Measurements from ENCODE around the gene LEMD1.
A peak's percentile ranks its signal among the peaks of the same experiment; 100 is the strongest.

LEMD1 gene

DNA sequence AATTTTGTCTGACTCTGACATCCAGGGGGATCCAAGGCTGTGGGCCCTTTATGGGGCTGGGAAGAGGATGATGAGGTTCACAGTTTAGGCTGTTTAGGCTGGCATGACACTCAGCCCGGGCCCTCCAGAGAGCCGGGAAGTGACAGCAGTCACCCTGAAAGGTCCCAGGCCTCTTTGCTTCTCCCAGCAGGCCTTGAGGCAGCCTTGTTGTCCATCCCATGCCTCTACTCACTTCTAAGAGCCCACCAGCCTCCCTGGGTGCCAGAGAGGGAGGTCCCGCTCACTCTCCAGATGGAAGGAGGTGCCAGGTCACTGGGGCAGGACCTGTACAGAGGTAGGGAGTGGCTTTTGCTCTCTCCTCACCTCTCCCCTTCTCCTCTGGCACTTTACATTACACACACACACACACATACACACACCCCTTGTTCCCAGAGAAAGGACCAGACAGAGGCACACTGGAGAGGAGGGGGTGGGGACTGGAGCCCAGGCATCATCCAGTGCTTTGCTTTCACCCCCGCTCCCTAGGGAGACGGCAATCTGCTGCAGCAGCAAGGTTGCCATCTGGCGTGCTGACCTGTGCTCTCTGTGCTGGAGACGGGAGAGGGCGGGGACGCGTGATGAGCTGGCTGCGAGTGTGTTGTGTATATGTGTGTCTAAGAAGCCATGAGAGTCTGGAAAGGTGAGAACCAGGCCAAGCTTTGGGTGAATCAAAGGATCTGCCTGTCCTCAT, 69.7 kb downstream of the LEMD1 start:
- DNase-seq = peak; percentile 71

DNA sequence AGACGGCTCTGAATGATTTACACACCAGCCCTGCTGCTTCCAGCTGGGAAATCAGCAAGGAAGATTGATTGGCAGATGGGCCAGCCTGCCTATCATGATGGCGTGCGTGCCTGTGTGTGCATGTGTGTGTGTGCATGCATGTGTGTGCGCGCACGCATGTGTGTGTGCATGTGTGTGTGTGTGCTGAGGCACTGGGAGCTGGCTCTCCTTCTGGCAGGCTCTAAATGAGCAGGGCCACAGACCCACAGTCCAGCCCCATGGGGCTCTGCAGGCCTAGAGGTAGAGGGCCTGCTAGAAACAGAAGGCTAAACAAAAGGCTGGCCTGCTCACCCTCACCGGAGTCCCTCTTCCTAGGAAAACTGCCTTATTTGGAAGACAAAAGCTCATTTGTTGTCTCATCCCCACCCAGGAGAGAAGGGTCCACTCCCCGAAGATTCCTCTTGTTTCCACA, 71.1 kb downstream of the LEMD1 start:
- DNase-seq = no peak

DNA sequence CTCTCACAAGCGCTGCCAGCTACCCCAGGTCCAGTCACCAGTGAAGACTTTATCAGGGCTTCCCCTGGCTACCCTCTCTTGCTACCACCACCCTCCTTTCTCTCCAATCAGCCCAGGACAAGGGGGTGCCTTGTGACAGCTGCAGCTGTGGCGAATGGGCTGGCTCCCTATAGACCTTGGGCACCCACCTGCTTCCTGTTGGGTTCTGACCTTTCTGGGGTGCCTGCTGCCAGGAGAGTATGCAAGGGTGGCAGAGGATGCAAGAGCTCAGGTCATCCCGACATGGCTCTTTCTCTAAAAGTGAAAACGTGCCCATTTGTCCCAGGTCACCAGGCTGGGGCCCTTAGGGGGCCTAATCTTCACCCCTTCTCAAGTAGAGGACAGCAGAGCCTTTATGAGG, 71.7 kb downstream of the LEMD1 start:
- no peak for DNase-seq

DNA sequence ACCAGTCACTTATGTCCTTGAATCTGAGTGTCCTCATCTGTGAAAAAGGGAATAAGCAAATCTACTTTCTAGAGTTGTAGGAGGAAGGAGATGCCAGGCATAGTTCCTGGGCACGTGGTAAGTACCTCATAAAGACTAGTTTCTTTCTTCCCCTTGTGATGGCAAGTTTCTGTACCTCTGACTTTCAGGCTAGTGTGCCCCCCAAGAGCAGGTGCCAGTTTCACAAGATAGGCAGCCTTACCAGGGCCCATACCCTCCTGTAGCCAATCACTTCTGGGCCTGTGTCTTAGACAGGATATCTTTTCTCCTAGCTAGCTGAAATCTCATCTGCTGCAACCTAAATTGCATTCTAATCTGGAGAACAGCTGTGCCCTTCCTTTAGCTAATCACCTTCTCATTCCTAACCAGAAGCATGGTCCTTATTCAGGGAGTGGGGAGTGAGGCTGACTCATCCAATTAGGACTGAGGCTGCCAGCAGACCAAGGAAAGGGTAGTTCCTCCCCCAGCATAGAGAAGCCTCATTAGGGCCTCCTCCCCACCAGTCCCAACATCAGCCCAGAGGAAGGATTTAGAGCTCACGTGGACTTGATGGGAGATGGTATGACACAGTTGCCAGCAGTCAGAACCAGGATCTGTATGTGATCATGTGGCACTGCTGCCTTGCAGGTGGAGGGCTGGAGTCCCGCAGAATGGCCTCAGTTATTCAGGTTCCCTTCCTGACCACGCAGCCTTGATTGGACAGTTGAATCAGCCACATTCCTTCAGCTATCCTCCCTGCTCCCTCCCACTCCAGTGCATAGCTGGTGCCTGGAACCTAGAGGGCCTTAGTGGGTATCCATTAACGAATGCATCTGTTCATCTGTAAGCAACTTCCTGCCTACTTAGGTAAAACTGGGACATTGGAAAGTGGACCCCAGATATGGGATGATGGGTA, 73.0 kb downstream of the LEMD1 start:
- DNase-seq = no peak

DNA sequence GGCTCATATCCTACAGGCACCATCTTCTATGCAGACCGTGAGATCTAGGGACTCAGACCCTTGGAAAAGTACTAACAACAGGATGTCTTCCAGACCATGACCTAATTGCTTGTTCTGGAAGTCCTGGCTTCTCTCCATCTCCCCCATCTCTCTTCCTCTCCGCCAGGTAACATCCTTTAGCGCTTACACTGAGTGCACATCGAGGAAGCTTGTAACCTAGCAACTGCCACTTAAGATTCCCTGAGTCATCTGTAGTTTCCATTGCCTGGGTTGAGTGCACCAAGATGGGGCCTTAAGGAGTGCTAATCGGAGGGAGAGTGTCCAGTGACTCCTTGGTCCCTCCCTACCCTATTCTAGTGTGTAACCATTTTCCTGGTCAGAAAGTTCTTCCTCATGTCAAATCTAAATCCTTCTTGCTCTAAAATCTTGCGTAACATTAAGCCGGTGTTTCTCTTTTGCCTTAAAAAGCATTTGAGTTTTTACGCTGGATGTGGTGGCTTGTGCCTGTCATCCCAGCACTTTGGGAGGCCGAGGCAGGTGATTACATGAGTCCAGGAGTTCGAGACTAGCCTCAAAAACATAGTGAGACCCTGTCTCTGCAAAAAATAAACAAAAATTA, 74.8 kb downstream of the LEMD1 start:
- no peak for DNase-seq

DNA sequence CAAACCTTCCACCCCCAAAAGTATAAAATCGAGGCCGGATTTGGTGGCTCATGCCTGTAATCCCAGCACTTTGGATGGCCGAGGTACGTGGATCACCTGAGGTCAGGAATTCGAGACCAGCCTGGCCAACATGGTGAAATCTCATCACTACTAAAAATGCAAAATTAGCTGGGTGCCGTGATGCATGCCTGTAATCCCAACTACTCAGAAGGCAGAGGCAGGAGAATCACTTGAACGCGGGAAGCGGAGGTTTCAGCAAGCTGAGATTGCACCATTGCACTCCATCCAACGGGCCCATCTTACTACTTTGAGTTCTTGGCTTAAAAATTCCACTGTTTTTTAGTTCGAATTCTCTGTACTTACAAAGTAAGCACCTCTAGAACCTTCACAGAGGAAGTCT, 76.1 kb downstream of the LEMD1 start:
- no peak for DNase-seq

DNA sequence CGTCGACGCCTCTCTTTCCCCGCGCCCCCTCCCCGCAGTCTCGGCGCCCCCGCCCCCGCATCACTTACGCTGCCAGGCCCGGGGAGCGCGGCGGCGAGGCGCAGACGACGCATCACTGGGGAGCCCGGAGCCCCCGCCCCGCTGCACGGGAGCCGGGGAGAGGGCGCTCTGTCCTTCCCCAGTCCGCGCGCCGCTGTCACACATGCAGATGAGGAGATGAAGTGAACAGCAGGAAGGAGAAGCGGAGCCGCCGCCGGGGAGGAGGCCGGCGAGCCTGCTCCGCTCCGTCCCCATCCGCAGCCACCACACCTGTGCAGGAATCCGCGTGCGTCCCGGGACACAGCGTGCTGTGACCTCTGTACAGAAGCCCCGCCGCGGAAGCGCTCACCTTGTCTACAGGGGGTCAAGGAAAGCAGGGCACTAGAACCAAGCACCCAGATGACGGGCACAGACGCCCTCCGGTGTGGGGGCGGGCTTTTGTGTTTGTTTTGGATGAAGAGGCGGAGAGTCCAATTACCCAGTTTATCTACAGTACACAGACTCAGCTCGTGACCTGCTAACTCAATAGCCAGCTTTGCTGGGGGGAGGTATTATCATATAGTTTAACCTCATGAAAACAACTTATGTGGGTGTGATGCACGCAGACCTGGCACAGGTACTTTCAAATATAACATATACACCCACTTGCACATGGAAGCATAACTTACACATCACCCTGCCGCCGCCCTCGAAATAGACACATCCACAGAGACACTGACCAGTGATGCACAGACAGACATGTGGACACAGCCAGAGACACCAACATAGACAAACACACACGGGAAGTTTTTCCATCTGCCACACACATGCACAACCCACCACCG, 77.6 kb downstream of the LEMD1 start:
- peak; percentile 19 for DNase-seq

DNA sequence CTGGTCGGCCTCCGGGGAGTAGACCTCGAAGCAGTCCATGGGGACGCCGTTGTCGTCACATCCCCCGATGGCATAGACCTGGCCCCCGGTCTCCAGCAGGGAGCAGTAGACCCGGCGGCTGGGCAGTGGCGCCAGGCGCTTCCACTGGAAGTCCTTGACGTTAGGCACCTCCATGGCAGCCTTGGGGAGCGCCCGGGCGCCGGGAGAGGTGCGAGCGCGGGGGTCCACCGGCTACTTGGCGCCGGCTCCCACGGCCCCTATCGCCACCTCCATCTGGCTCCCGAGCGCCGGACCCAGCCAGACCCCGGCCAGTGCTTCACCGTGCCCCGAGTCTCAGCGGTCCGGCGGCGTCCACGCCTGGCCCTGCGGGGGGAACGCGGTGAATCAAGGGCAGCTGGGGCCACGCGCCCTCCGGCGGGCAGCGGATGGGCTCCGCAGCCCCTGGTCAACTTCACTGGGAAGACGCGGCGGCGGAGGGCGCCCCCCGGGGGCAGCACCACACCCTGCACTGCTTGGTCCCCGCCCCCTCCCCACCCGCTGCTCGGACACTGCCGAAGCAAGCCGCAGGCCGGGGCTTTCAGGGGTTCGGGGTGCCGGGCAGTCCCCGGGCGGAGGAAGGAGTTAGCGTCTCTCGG, 78.3 kb downstream of the LEMD1 start:
- no peak for DNase-seq

DNA sequence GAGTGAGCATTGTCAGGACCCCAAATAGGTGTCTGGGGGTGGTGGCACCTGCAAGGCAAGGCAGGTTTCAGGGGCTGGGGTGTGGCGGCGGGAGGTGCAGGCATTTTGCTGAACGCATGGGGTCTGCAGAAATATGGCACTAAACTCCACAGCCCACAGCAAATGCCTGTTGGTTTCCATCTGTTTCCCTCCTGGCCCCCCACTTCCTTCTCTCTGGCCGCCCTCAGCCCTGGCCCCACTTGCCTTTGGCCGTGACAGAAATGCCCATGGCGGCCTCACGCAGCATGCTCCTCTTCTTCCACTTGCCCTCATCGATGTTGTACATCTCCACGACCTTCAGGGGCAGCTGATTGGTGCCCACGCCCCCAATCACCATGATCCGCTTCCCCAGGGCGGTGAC, 78.9 kb downstream of the LEMD1 start:
- no peak for DNase-seq

DNA sequence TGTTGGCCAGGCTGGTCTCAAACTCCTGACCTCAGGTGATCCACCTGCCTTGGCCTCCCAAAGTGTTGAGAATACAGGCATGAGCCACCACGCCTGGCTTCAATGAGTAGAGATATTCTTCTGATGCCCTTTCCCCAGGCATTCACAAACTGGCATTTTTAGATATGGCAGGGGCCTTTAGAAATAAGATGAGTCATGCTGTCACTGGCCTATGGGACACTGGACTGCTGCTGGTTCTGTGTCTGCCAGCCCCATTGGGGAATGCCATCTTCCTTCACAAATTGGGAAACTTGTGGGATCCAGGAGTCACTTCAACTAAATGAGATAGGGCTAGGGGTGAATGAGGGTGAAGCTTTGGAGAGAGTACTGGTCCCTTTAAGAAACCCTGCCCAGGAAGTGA, 81.2 kb downstream of the LEMD1 start:
- DNase-seq = no peak

DNA sequence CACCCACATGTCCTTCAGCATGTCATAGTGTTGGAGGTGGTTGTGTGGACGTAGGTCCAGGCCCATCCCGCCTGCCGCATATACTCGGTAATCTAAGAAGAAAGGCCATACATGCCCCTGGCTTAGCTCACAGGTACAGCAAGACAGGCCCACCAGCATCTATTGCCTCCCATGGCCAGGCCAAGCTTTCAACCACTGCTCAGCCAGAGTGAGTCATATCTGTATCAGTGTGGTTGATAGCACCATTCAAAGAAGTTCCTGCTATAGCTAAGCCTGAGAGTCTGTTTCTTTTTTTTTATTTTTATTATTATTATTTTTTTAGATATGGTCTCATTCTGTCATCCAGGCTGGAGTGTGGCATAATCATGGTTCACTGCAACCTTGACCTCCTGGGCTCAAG, 82.1 kb downstream of the LEMD1 start:
- DNase-seq = no peak

DNA sequence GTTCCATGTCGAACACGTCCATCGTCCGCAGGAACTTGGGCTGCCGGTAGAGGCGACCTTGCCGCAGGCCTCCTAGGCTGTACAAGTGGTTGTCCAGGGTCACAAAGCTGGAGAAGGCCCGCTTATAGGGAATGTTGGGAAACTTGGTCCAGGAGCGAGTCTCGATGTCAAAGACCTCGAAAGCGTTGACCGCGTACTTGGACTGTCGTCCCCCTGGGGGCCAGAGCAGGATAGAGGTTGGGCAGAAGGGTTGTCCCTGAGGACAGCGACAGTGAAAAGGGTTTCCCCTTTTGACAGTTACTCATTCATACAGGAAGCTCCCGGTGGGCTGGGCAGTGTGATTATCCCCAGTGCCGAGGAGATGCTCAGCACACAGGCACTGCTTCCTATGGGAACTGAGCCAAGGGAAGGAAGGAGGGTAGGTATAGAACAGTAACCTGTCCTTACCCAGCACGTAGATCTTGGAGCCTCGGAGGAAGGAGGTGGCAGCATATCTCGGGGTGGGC, 82.6 kb downstream of the LEMD1 start:
- no peak for DNase-seq

DNA sequence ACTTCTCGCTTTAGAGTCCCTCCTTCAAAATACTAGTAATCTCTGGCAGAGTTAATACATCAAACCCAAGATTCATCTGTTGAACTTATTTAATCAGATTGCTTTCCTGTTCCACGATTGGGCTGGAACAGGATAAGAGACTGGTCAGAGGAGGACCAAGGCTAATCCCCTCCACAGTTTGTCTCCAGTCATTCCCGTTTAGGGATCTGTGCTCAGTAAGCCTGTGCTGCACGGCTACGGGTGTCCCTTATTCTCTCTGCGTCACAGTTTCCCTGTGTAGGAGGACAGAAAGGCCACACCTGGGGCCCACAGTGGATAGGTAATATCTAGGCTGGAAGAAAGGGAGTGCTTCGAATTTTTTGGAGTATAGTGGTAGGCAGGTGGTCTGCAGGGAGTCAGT, 83.8 kb downstream of the LEMD1 start:
- no peak for DNase-seq

DNA sequence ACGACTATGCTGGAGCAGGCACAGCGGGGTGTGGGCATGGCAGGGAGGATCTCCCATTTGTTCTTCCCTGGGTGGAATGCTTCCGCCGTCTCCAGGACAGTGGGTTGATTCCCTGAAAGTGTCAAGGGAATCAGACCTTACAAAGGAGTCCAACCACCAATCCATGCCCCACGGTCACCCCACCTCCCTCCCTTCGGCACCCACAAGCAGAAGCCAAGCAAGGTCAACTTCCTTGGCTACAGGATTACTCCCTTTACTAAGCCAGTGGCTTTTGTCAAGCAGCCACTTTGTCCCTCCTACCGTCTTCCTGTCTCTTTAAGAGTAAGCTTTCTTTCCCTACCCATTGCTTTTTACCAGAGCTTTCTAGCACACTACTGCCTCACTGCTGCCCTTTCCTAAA, 84.4 kb downstream of the LEMD1 start:
- DNase-seq = no peak

DNA sequence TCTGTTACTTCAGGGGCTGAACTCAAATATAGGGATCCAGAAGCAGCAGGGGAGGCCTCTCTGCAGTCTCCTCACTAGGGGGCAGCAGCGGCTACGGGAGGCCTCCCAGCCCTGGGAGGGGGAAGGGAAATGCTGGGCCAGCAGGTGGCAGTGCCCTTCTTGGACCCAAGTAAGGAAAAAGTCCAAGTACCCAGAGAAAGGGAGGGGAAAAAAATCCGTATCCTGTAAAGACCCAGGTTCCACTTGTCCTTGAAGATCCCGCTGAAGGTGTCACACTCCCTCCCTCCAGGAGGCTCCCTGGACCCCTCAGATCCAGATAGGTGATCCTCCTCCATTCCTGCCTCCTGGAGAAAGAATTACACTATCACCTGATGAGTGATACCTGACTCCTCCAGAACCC, 86.2 kb downstream of the LEMD1 start:
- peak; percentile 83 for DNase-seq

DNA sequence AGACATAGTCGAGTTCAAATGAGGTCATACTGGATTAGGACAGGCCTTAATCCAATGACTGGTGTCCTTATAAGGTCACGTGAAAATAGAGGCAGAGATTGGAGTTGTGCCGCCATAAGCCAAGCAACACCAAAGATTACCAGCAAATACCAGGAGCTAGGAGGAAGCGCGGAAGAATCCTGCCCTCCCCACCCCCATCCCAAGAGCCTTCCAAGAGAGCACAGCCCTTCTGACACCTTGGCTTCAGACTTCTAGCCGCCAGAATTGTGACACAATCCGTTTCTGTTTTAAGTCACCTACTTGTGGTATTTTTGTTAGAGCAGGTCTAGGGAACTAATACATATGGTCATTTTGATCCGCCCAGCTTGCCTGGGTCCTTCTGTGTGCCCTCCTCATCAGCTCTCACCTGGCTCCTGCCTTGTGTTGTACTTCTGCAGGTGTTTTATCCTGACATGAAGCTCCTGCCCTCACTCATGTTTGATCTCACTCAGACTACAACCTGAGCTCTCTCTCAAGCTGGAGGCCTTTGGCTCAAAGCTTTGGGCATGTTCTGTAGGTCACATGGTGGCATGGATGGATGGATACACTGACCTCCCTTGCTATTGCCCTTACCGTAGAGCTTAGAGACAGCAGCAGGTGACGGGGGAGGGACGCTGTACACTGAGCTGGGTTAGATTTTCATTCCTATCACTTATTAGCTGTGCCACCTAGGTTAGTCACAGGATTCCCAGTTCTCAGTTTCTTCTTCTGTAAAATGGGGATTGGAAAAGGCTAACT, 89.7 kb downstream of the LEMD1 start:
- DNase-seq = no peak

Measured in NCI-H510A treated with DMSO at 0.1 percent for 48 hours (cell line).